Measurements from ENCODE around the gene COPB1. TPM values are rescaled to one million over a fixed set of nuclear protein-coding genes. Genes with fewer than 3 reads are reported as not detected.

Gene COPB1
- total and polyA plus RNA-seq, 2 of the 13 experiments (the other 11 are each of a cell fraction or from before 2014, with no cell fraction given) = 114 to 195 TPM

GRCh38 chr11:14499560-14500180 lies at the start of gene COPB1 (continued):
- TF ChIP-seq ZBTB4 (CRISPR knock-in tag; IDR thresholded peaks at IDR 0.05; ENCODE audit: borderline replicate concordance) (no peak), PITX1 (CRISPR knock-in tag; IDR thresholded peaks at IDR 0.05) (peak; percentile 53; the same call in 1 of the 2 replicates), PHB2 (IDR thresholded peaks at IDR 0.05; ENCODE audit: partially characterized antibody) (no peak), ZNF598 (CRISPR knock-in tag; IDR thresholded peaks at IDR 0.05; ENCODE audit: borderline replicate concordance) (no peak; the same call in 1 of the 2 replicates), FOSL2 (CRISPR knock-in tag; IDR thresholded peaks at IDR 0.05) (peak; percentile 60), ZNF468 (CRISPR knock-in tag; IDR thresholded peaks at IDR 0.05) (no peak; the same call in 1 of the 2 replicates), SP2 (CRISPR knock-in tag; IDR thresholded peaks at IDR 0.05) (no peak), PRDM15 (CRISPR knock-in tag; IDR thresholded peaks at IDR 0.05) (no peak), REPIN1 (CRISPR knock-in tag; IDR thresholded peaks at IDR 0.05; ENCODE audit: borderline replicate concordance, low read depth) (peak; percentile 65; the same call in 1 of the 2 replicates), PAX8 (CRISPR knock-in tag; IDR thresholded peaks at IDR 0.05; ENCODE audit: borderline replicate concordance) (no peak), CHCHD3 (CRISPR knock-in tag; IDR thresholded peaks at IDR 0.05) (no peak), BCL6 (CRISPR knock-in tag; IDR thresholded peaks at IDR 0.05) (peak; percentile 34; the same call in 1 of the 2 replicates), SRY (CRISPR knock-in tag; IDR thresholded peaks at IDR 0.05) (peak; percentile 90), ZNF562 (CRISPR knock-in tag; IDR thresholded peaks at IDR 0.05; ENCODE audit: borderline replicate concordance) (no peak), ZMAT3 (CRISPR knock-in tag; conservative IDR thresholded peaks at IDR 0.05) (peak; percentile 87), ZNF34 (CRISPR knock-in tag; IDR thresholded peaks at IDR 0.05; ENCODE audit: borderline replicate concordance) (no peak), TIGD3 (CRISPR knock-in tag; IDR thresholded peaks at IDR 0.05; ENCODE audit: borderline replicate concordance) (no peak; the same call in 1 of the 2 replicates), ZNF501 (CRISPR knock-in tag; IDR thresholded peaks at IDR 0.05) (peak; percentile 78)
